ENCODE measurements around the gene IPMK.

IPMK gene

DNA sequence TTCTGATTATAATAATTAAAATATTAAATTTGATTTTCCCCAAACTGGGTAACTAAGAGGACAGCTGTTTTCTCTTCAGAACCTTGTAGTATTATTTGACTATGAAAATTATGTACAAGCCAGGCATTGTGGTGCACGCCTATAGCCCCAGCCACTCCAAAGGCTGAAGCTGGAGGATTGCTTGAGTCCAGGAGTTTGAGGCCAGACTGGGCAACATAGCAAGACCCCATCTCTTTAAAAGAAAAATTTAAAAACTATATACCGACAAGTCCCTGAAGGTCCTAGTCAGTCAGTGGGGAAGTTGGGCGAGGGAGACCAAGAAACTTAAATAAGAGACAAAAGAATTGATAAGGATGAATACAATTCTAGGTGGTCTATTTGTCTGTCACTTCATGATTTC, 40.0 kb upstream of the IPMK start:
- Histone ChIP-seq H3K4me3 (ENCODE audit: low read depth in 1 of 2, low read length in 2 of 2) (no peak overlapping the region), H3K79me2 (ENCODE audit: insufficient read depth, low read length) (no peaks in the 10 kb centered on the region), H3K27me3 (ENCODE audit: insufficient read depth, low read length, poor library complexity) (no peaks in the 10 kb centered on the region), H3K9me3 (ENCODE audit: insufficient read depth, low read length, severe bottlenecking) (no peaks in the 10 kb centered on the region), H3K4me2 (ENCODE audit: insufficient read depth, low read length) (no peak overlapping the region), H3K27ac (ENCODE audit: low read length) (no peak overlapping the region), H3K9ac (ENCODE audit: low read depth, low read length) (no peak overlapping the region), H3K4me1 (ENCODE audit: insufficient read depth, low read length) (no peaks in the 10 kb centered on the region), H4K20me1 (ENCODE audit: insufficient read depth, low read length) (no peaks in the 10 kb centered on the region), H2AFZ (ENCODE audit: low read depth, low read length) (no peak overlapping the region), H3K36me3 (ENCODE audit: insufficient read depth, low read length) (no peaks in the 10 kb centered on the region)
- TF ChIP-seq CTCF (IDR thresholded peaks at IDR 0.05; ENCODE audit: borderline replicate concordance, extremely low read depth, low read length, poor library complexity, severe bottlenecking) (no peak), EZH2 (IDR thresholded peaks at IDR 0.05; ENCODE audit: borderline replicate concordance, low read depth, low read length, severe bottlenecking) (no peak)
- ATAC-seq (ENCODE audit: insufficient read depth, low read depth) (no peak), DNase-seq (no peak)

DNA sequence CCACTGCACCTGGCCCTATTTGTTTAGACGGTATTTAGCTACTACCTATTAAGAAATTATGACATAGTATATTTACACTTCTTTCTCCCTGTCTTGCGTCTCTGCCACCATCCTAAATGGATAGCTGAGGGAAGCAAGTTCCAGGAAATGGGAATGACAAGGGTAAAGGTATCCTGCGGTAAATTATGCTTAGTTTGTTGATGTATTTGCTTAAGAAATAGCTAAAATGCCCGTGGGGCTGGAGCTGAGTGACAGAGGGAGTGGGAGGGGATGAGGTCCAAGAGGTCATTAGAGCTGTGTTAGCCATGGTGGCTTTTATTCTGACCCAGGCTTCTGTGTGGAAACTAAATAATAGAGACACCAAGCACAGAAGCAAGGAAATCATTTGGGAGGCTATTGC, 38.1 kb upstream of the IPMK start:
- no peaks in the 10 kb centered on the region for H3K79me2 ChIP-seq (ENCODE audit: insufficient read depth, low read length)
- H3K27ac ChIP-seq (ENCODE audit: low read length) = no peak overlapping the region
- no peak overlapping the region for H2AFZ ChIP-seq (ENCODE audit: low read depth, low read length)
- H3K36me3 ChIP-seq (ENCODE audit: insufficient read depth, low read length) = no peaks in the 10 kb centered on the region
- no peaks in the 10 kb centered on the region for H4K20me1 ChIP-seq (ENCODE audit: insufficient read depth, low read length)
- peaks cover 2% of the 10 kb centered on the region for H3K27me3 ChIP-seq (ENCODE audit: insufficient read depth, low read length, poor library complexity)
- DNase-seq (no peak), ATAC-seq (ENCODE audit: insufficient read depth, low read depth) (no peak)
- no peak overlapping the region for H3K4me2 ChIP-seq (ENCODE audit: insufficient read depth, low read length)
- H3K9me3 ChIP-seq (ENCODE audit: insufficient read depth, low read length, severe bottlenecking) = no peaks in the 10 kb centered on the region
- H3K4me3 ChIP-seq (ENCODE audit: low read depth in 1 of 2, low read length in 2 of 2) = no peak overlapping the region
- H3K4me1 ChIP-seq (ENCODE audit: insufficient read depth, low read length) = no peaks in the 10 kb centered on the region
- TF ChIP-seq EZH2 (IDR thresholded peaks at IDR 0.05; ENCODE audit: borderline replicate concordance, low read depth, low read length, severe bottlenecking) (no peak), CTCF (IDR thresholded peaks at IDR 0.05; ENCODE audit: borderline replicate concordance, extremely low read depth, low read length, poor library complexity, severe bottlenecking) (no peak)
- H3K9ac ChIP-seq (ENCODE audit: low read depth, low read length) = no peak overlapping the region

- Histone ChIP-seq H4K20me1 (ENCODE audit: insufficient read depth, low read length) (no peaks in the 10 kb centered on the region), H3K27ac (ENCODE audit: low read length) (no peak overlapping the region), H3K4me3 (ENCODE audit: low read depth in 1 of 2, low read length in 2 of 2) (no peak overlapping the region), H3K27me3 (ENCODE audit: insufficient read depth, low read length, poor library complexity) (peaks cover 2% of the 10 kb centered on the region), H3K4me2 (ENCODE audit: insufficient read depth, low read length) (no peak overlapping the region), H3K79me2 (ENCODE audit: insufficient read depth, low read length) (no peaks in the 10 kb centered on the region), H2AFZ (ENCODE audit: low read depth, low read length) (no peak overlapping the region), H3K9me3 (ENCODE audit: insufficient read depth, low read length, severe bottlenecking) (no peaks in the 10 kb centered on the region), H3K9ac (ENCODE audit: low read depth, low read length) (no peak overlapping the region), H3K36me3 (ENCODE audit: insufficient read depth, low read length) (no peaks in the 10 kb centered on the region), H3K4me1 (ENCODE audit: insufficient read depth, low read length) (no peaks in the 10 kb centered on the region)
- TF ChIP-seq CTCF (IDR thresholded peaks at IDR 0.05; ENCODE audit: borderline replicate concordance, extremely low read depth, low read length, poor library complexity, severe bottlenecking) (no peak), EZH2 (IDR thresholded peaks at IDR 0.05; ENCODE audit: borderline replicate concordance, low read depth, low read length, severe bottlenecking) (no peak)
- DNase-seq (no peak), ATAC-seq (ENCODE audit: insufficient read depth, low read depth) (no peak)
These were observed 36.5 kb upstream of the IPMK start for GRCh38 chr10:58304099-58304633.

DNA sequence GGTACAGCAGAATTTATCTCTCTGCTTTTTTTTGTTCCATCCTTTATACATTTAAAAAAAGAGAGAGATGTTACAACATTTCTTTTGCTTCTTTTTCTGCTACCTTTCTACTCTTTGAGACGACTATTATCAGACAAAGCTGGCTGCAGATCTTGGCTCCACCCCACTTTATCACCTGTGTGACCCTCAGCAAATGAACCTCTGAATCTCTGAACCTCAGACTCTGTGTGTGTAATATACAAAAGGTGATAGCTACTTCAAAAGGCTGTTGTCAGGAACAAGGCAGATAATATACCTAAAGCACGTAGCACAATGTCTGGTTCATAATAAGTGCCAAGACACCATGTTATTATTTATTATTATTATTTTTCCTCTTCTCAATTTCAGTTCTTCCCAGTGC, 34.6 kb upstream of the IPMK start:
- Histone ChIP-seq H2AFZ (ENCODE audit: low read depth, low read length) (no peak overlapping the region), H3K36me3 (ENCODE audit: insufficient read depth, low read length) (no peaks in the 10 kb centered on the region), H3K4me3 (ENCODE audit: low read depth in 1 of 2, low read length in 2 of 2) (no peak overlapping the region), H3K9me3 (ENCODE audit: insufficient read depth, low read length, severe bottlenecking) (no peaks in the 10 kb centered on the region), H3K4me1 (ENCODE audit: insufficient read depth, low read length) (no peaks in the 10 kb centered on the region), H3K9ac (ENCODE audit: low read depth, low read length) (no peak overlapping the region), H3K27me3 (ENCODE audit: insufficient read depth, low read length, poor library complexity) (peaks cover 2% of the 10 kb centered on the region), H3K4me2 (ENCODE audit: insufficient read depth, low read length) (no peak overlapping the region), H3K27ac (ENCODE audit: low read length) (no peak overlapping the region), H3K79me2 (ENCODE audit: insufficient read depth, low read length) (no peaks in the 10 kb centered on the region), H4K20me1 (ENCODE audit: insufficient read depth, low read length) (no peaks in the 10 kb centered on the region)
- TF ChIP-seq CTCF (IDR thresholded peaks at IDR 0.05; ENCODE audit: borderline replicate concordance, extremely low read depth, low read length, poor library complexity, severe bottlenecking) (no peak), EZH2 (IDR thresholded peaks at IDR 0.05; ENCODE audit: borderline replicate concordance, low read depth, low read length, severe bottlenecking) (no peak)
- no peak for ATAC-seq (ENCODE audit: insufficient read depth, low read depth)
- DNase-seq = no peak

All from DND-41 (cell line).